Ectodermal cell (in vitro differentiated cells): Measurements from ENCODE around the gene TRERF1.
A peak's percentile ranks its signal among the peaks of the same experiment; 100 is the strongest.

Source experiments
- H3K27ac ChIP-seq: 2 replicates; pipeline ENCODE4 v1.7.0; 2013; ENCODE audit warnings: mild to moderate bottlenecking, low read depth, low read length; ENCODE audit not compliant: insufficient read depth, poor library complexity, severe bottlenecking
- H3K27me3 ChIP-seq: 2 replicates; pipeline ENCODE4 v1.7.0; 2013; ENCODE audit warnings: mild to moderate bottlenecking, low read length; ENCODE audit not compliant: insufficient read depth, control insufficient read depth, poor library complexity, severe bottlenecking
- H3K36me3 ChIP-seq: one replicate; pipeline ENCODE4 v1.7.0; 2013; ENCODE audit warnings: low read length; ENCODE audit not compliant: control insufficient read depth, insufficient read depth
- H3K4me1 ChIP-seq: one replicate; pipeline ENCODE4 v1.7.0; 2013; ENCODE audit warnings: low read length; ENCODE audit not compliant: control insufficient read depth, insufficient read depth
- H3K4me3 ChIP-seq: 2 replicates; pipeline ENCODE4 v1.7.0; 2013; ENCODE audit warnings: low read depth, low read length, control low read depth; ENCODE audit not compliant: insufficient read depth
- H3K9me3 ChIP-seq: 2 replicates; pipeline ENCODE4 v1.7.0; 2013; ENCODE audit warnings: mild to moderate bottlenecking, low read length, moderate library complexity; ENCODE audit not compliant: control insufficient read depth
- WGBS, 2 experiments: methylation state at CpG; one replicate each; pipeline ENCODE4 v1.1.7; 2013; ENCODE audit warnings: missing lambda C conversion rate in 2 of 2; 5-methylcytosine and 5-hydroxymethylcytosine counted together

The TRERF1 gene

GRCh38 chr6:42440778-42441696 lies 10.7 kb downstream of the TRERF1 start:
- H3K27me3 ChIP-seq: no peaks in the 10 kb centered on the region
- WGBS, 2 experiments: 8 to 10% methylated on average over 9 of the region's 12 CpGs
- H3K4me1 ChIP-seq: peaks cover 55% of the 10 kb centered on the region
- no peaks in the 10 kb centered on the region for H3K9me3 ChIP-seq
- peak overlapping the region; percentile 67 for H3K27ac ChIP-seq
- H3K4me3 ChIP-seq: no peak overlapping the region
- no peaks in the 10 kb centered on the region for H3K36me3 ChIP-seq

- 72 to 76% methylated on average over 6 of the region's 6 CpGs for WGBS, 2 experiments
- H3K4me1 ChIP-seq: peaks cover 55% of the 10 kb centered on the region
- no peak overlapping the region for H3K27ac ChIP-seq
- no peaks in the 10 kb centered on the region for H3K9me3 ChIP-seq
- H3K36me3 ChIP-seq: no peaks in the 10 kb centered on the region
- no peaks in the 10 kb centered on the region for H3K27me3 ChIP-seq
- no peak overlapping the region for H3K4me3 ChIP-seq
Observed at GRCh38 chr6:42440027-42440426, 11.7 kb downstream of the TRERF1 start.

GRCh38 chr6:42436825-42437224 lies 14.9 kb downstream of the TRERF1 start:
- peaks cover 26% of the 10 kb centered on the region for H3K4me1 ChIP-seq
- no peak overlapping the region for H3K4me3 ChIP-seq
- H3K27ac ChIP-seq: no peak overlapping the region
- H3K9me3 ChIP-seq: no peaks in the 10 kb centered on the region
- 91 to 94% methylated on average over 2 of the region's 2 CpGs for WGBS, 2 experiments
- no peaks in the 10 kb centered on the region for H3K36me3 ChIP-seq
- no peaks in the 10 kb centered on the region for H3K27me3 ChIP-seq

GRCh38 chr6:42434237-42434636 lies 17.5 kb downstream of the TRERF1 start:
- H3K9me3 ChIP-seq: no peaks in the 10 kb centered on the region
- H3K27ac ChIP-seq: no peak overlapping the region
- no peaks in the 10 kb centered on the region for H3K27me3 ChIP-seq
- peaks cover 4% of the 10 kb centered on the region for H3K4me1 ChIP-seq
- no peak overlapping the region for H3K4me3 ChIP-seq
- no CpG with 5 or more reads among the region's 2 CpGs for WGBS, 2 experiments
- H3K36me3 ChIP-seq: no peaks in the 10 kb centered on the region

GRCh38 chr6:42433409-42433808 lies 18.3 kb downstream of the TRERF1 start:
- Histone ChIP-seq H3K27me3 (no peaks in the 10 kb centered on the region), H3K4me3 (no peak overlapping the region), H3K27ac (no peak overlapping the region), H3K36me3 (no peaks in the 10 kb centered on the region), H3K9me3 (no peaks in the 10 kb centered on the region), H3K4me1 (peaks cover 12% of the 10 kb centered on the region)
- WGBS, 2 experiments: 92 to 98% methylated on average over 2 of the region's 2 CpGs

GRCh38 chr6:42431877-42432276 lies 19.8 kb downstream of the TRERF1 start:
- Histone ChIP-seq H3K27me3 (no peaks in the 10 kb centered on the region), H3K27ac (no peak overlapping the region), H3K36me3 (no peaks in the 10 kb centered on the region), H3K4me1 (peaks cover 15% of the 10 kb centered on the region), H3K4me3 (no peak overlapping the region), H3K9me3 (no peaks in the 10 kb centered on the region)
- WGBS, 2 experiments: 89 to 96% methylated on average over 2 to 3 of the region's 3 CpGs

GRCh38 chr6:42431356-42431755 lies 20.4 kb downstream of the TRERF1 start:
- H3K27me3 ChIP-seq: no peaks in the 10 kb centered on the region
- peaks cover 15% of the 10 kb centered on the region for H3K4me1 ChIP-seq
- H3K36me3 ChIP-seq: no peaks in the 10 kb centered on the region
- no peak overlapping the region for H3K4me3 ChIP-seq
- H3K27ac ChIP-seq: peak overlapping the region; percentile 30
- H3K9me3 ChIP-seq: no peaks in the 10 kb centered on the region
- WGBS, 2 experiments: 51 to 62% methylated on average over 2 to 3 of the region's 3 CpGs

- peaks cover 15% of the 10 kb centered on the region for H3K4me1 ChIP-seq
- 93 to 96% methylated on average over 7 of the region's 7 CpGs for WGBS, 2 experiments
Observed at GRCh38 chr6:42429836-42430235, 21.9 kb downstream of the TRERF1 start.

GRCh38 chr6:42429042-42429585 lies 22.6 kb downstream of the TRERF1 start:
- no peaks in the 10 kb centered on the region for H3K36me3 ChIP-seq
- WGBS, 2 experiments: 82 to 89% methylated on average over 8 of the region's 8 CpGs
- no peaks in the 10 kb centered on the region for H3K9me3 ChIP-seq
- no peaks in the 10 kb centered on the region for H3K27me3 ChIP-seq
- H3K4me3 ChIP-seq: no peak overlapping the region
- peak overlapping the region; percentile 9 for H3K27ac ChIP-seq
- H3K4me1 ChIP-seq: peaks cover 15% of the 10 kb centered on the region

More at GRCh38 chr6:42429836-42430235, 21.9 kb downstream of the TRERF1 start:
- Histone ChIP-seq H3K36me3 (no peaks in the 10 kb centered on the region), H3K9me3 (no peaks in the 10 kb centered on the region), H3K27ac (no peak overlapping the region), H3K4me3 (no peak overlapping the region), H3K27me3 (no peaks in the 10 kb centered on the region)

GRCh38 chr6:42428326-42429041 lies 23.2 kb downstream of the TRERF1 start:
- no peaks in the 10 kb centered on the region for H3K36me3 ChIP-seq
- H3K4me3 ChIP-seq: no peak overlapping the region
- no peaks in the 10 kb centered on the region for H3K9me3 ChIP-seq
- peaks cover 15% of the 10 kb centered on the region for H3K4me1 ChIP-seq
- 87% methylated on average over 7 of the region's 7 CpGs for WGBS, 2 experiments
- H3K27me3 ChIP-seq: no peaks in the 10 kb centered on the region
- H3K27ac ChIP-seq: peak overlapping the region; percentile 66
